Measurements from ENCODE around the gene PDE3A.

GRCh38 chr12:20525064-20525610 is 156.8 kb downstream of the PDE3A start:
- TF ChIP-seq ELF4 (CRISPR knock-in tag; IDR thresholded peaks at IDR 0.05; ENCODE audit: low read depth) (no peak), ZSCAN18 (CRISPR knock-in tag; IDR thresholded peaks at IDR 0.05) (no peak), CTCF (IDR thresholded peaks at IDR 0.05) (no peak), ESRRA (CRISPR knock-in tag; IDR thresholded peaks at IDR 0.05; ENCODE audit: borderline replicate concordance) (no peak), JAZF1 (CRISPR knock-in tag; IDR thresholded peaks at IDR 0.05) (no peak), ZNF138 (CRISPR knock-in tag; conservative IDR thresholded peaks at IDR 0.05) (no peak), USF1 (CRISPR knock-in tag; IDR thresholded peaks at IDR 0.05) (no peak), ZNF532 (CRISPR knock-in tag; IDR thresholded peaks at IDR 0.05; ENCODE audit: borderline replicate concordance) (no peak), ZNF121 (CRISPR knock-in tag; IDR thresholded peaks at IDR 0.05) (no peak), ZNF232 (CRISPR knock-in tag; IDR thresholded peaks at IDR 0.05) (no peak), STAT6 (CRISPR knock-in tag; conservative IDR thresholded peaks at IDR 0.05; ENCODE audit: low read depth) (no peak), USF2 (CRISPR knock-in tag; IDR thresholded peaks at IDR 0.05) (no peak), TEAD1 (CRISPR knock-in tag; IDR thresholded peaks at IDR 0.05) (no peak), ETV6 (CRISPR knock-in tag; IDR thresholded peaks at IDR 0.05) (no peak)
